IMR-90 (cell line): ENCODE data around the gene TAF6L. TPM values are rescaled to one million over a fixed set of nuclear protein-coding genes. Genes with fewer than 3 reads are reported as not detected.

Experiments used
- ATAC-seq: fragments of 200-7000 bp; cut with Tn5 transposase; 2 replicates; pipeline ENCODE4 v1.9.1; 2020; ENCODE audit warnings: low read depth, mild to moderate bottlenecking, moderate library complexity
- BruUV-seq: library from RNA; stranded (reverse); fragments of 400-500 nt; replicated peaks from 2 replicates; lab custom pipeline; 2021; lab: Mats Ljungman, UMichigan
- CTCF ChIA-PET: fragments of 300-600 bp; formaldehyde crosslinking; extraction: SDS; loops from one replicate; lab custom pipeline; 2021; ENCODE audit warnings: antibody characterized with exemption; lab: Yijun Ruan, JAX
- POLR2A ChIA-PET: fragments of 300-600 bp; sonication (Branson Sonifier 250); formaldehyde crosslinking; loops from one replicate; lab custom pipeline; 2022; ENCODE audit warnings: antibody characterized with exemption; ENCODE audit not compliant: unreplicated experiment; lab: Charles Lee
- DNase-seq: peaks from one replicate; pipeline ENCODE4 v3.0.0; 2013
- H2AFZ ChIP-seq: replicated peaks from 2 replicates; pipeline ENCODE3; 2013; ENCODE audit warnings: low read length, mild to moderate bottlenecking; ENCODE audit not compliant: poor library complexity
- H2AK5ac ChIP-seq: 2 replicates; pipeline ENCODE4 v1.6.1; 2013; ENCODE audit warnings: low read depth, low read length, inconsistent platforms
- H2AK9ac ChIP-seq: replicated peaks from 2 replicates; pipeline ENCODE3; 2013; ENCODE audit warnings: mild to moderate bottlenecking, low read depth, low read length, moderate library complexity; ENCODE audit not compliant: poor library complexity
- H2BK120ac ChIP-seq: 2 replicates; pipeline ENCODE4 v1.6.1; 2013; ENCODE audit warnings: low read depth, low read length, inconsistent platforms
- H2BK15ac ChIP-seq: 3 replicates; pipeline ENCODE4 v1.6.1; 2013; ENCODE audit warnings: low read depth, low read length, inconsistent platforms
- H2BK20ac ChIP-seq: 2 replicates; pipeline ENCODE4 v1.6.1; 2013; ENCODE audit warnings: low read depth, mild to moderate bottlenecking, inconsistent platforms, low read length, moderate library complexity
- H2BK5ac ChIP-seq: 2 replicates; pipeline ENCODE4 v1.6.1; 2013; ENCODE audit warnings: mild to moderate bottlenecking, low read depth, low read length, inconsistent platforms; ENCODE audit not compliant: poor library complexity, severe bottlenecking
- H3K14ac ChIP-seq: replicated peaks from 2 replicates; pipeline ENCODE4 v1.6.1; 2013; ENCODE audit warnings: low read depth, low read length, inconsistent platforms
- H3K18ac ChIP-seq: 2 replicates; pipeline ENCODE4 v1.6.1; 2013; ENCODE audit warnings: low read depth, low read length, control low read depth
- H3K23ac ChIP-seq: 2 replicates; pipeline ENCODE4 v1.6.1; 2013; ENCODE audit warnings: low read depth, low read length, inconsistent platforms
- H3K27ac ChIP-seq: 2 replicates; pipeline ENCODE4 v1.5.1; 2013; ENCODE audit warnings: mild to moderate bottlenecking, control low read depth, low read length; ENCODE audit not compliant: insufficient read depth
- H3K27me3 ChIP-seq: 2 replicates; pipeline ENCODE4 v1.6.1; 2013; ENCODE audit warnings: low read length; ENCODE audit not compliant: control insufficient read depth, insufficient read depth
- H3K36me3 ChIP-seq: 2 replicates; pipeline ENCODE4 v1.6.1; 2013; ENCODE audit warnings: low read length, mixed read lengths; ENCODE audit not compliant: control insufficient read depth, insufficient read depth
- H3K4ac ChIP-seq: 2 replicates; pipeline ENCODE4 v1.6.1; 2013; ENCODE audit warnings: low read depth, low read length, inconsistent platforms
- H3K4me1 ChIP-seq: 2 replicates; pipeline ENCODE4 v1.6.1; 2013; ENCODE audit warnings: low read length, mixed read lengths; ENCODE audit not compliant: control insufficient read depth, insufficient read depth
- H3K4me2 ChIP-seq: 2 replicates; pipeline ENCODE4 v1.6.1; 2013; ENCODE audit warnings: low read depth, mild to moderate bottlenecking, control low read depth, low read length, moderate library complexity
- H3K4me3 ChIP-seq: 2 replicates; pipeline ENCODE4 v1.5.1; 2013; ENCODE audit warnings: low read depth, mild to moderate bottlenecking, control low read depth, low read length, moderate library complexity; ENCODE audit not compliant: insufficient read depth
- H3K56ac ChIP-seq: 2 replicates; pipeline ENCODE4 v1.6.1; 2013; ENCODE audit warnings: low read length, inconsistent platforms; ENCODE audit not compliant: insufficient read depth; ENCODE audit errors: extremely low read depth
- H3K79me1 ChIP-seq, 2 experiments: 2 replicates each; pipeline ENCODE4 v1.6.1; 2013; ENCODE audit warnings: low read length in 2 of 2, inconsistent platforms in 1 of 2, low read depth in 1 of 2
- H3K9ac ChIP-seq: 2 replicates; pipeline ENCODE4 v1.6.1; 2013; ENCODE audit warnings: low read depth, low read length, control low read depth
- H3K9me1 ChIP-seq: 2 replicates; pipeline ENCODE4 v1.6.1; 2013; ENCODE audit warnings: low read length, inconsistent platforms; ENCODE audit not compliant: insufficient read depth
- H3K9me3 ChIP-seq: 2 replicates; pipeline ENCODE4 v1.6.1; 2013; ENCODE audit warnings: low read length; ENCODE audit not compliant: control insufficient read depth, insufficient read depth
- H4K20me1 ChIP-seq: 2 replicates; pipeline ENCODE4 v1.6.1; 2013; ENCODE audit warnings: low read length, inconsistent platforms; ENCODE audit not compliant: insufficient read depth
- H4K5ac ChIP-seq: 2 replicates; pipeline ENCODE4 v1.6.1; 2013; ENCODE audit warnings: mild to moderate bottlenecking, low read depth, low read length, control low read depth
- H4K8ac ChIP-seq, 2 experiments: 2 replicates each; pipeline ENCODE4 v1.6.1; 2013; ENCODE audit warnings: low read depth in 2 of 2, low read length in 2 of 2, control low read depth in 1 of 2, inconsistent platforms in 1 of 2
- H4K91ac ChIP-seq: 2 replicates; pipeline ENCODE4 v1.6.1; 2013; ENCODE audit warnings: low read depth, low read length, inconsistent platforms; ENCODE audit not compliant: insufficient read depth
- RCOR1 ChIP-seq: IDR thresholded peaks from 2 replicates; pipeline ENCODE4 v1.6.1; 2012; ENCODE audit warnings: mild to moderate bottlenecking, low read length, improper control_type of control experiment; ENCODE audit not compliant: insufficient replicate concordance
- WGBS, 2 experiments: methylation state at CpG; one replicate each; pipeline versions ENCODE4 v1.1.5 to v1.1.7; 2013; ENCODE audit warnings: missing lambda C conversion rate in 2 of 2; ENCODE audit not compliant: insufficient read length in 1 of 2; ENCODE audit errors: extremely low coverage in 2 of 2; 5-methylcytosine and 5-hydroxymethylcytosine counted together
- dilution Hi-C: fragments of 300-500 bp; cut with HindIII; formaldehyde crosslinking; loops from one replicate; pipeline ENCODE4 v1.14.3; 2018; ENCODE audit warnings: low sequenced_read_pairs; ENCODE audit not compliant: unreplicated experiment
- in situ Hi-C: fragments of 300-500 bp; cut with MboI; formaldehyde crosslinking; loops from 3 replicates; pipeline ENCODE4 v1.14.3; 2019; ENCODE audit warnings: low sequenced_read_pairs, inconsistent platforms, mixed read lengths
- intact Hi-C: fragments of 100-400 bp; cut with micrococcal nuclease; formaldehyde crosslinking; loops from 2 replicates; pipeline ENCODE4 v1.10.0; 2022
- polyA plus RNA-seq, 3 experiments: library from polyadenylated mRNA; depleted of rRNA; stranded (reverse); fragments of >200 nt; gene quantifications; 2 replicates each; pipeline ENCODE4 v1.2.3, GENCODE V29; 2012; ENCODE audit warnings: low replicate concordance in 1 of 3
- total RNA-seq: library from RNA; depleted of rRNA; stranded (reverse); fragments of >200 nt; gene quantifications from 2 replicates; pipeline ENCODE4 v1.2.3, GENCODE V29; 2012
- TF ChIP-seq, protein P1 (sequence below): fragments of 150-350 bp; IDR thresholded peaks from 2 replicates; pipeline ENCODE4 v1.6.1; 2016; ENCODE audit warnings: low read depth, mild to moderate bottlenecking, low read length, moderate library complexity, borderline replicate concordance
- TF ChIP-seq, protein P2 (sequence below): conservative IDR thresholded peaks from 2 replicates; pipeline ENCODE4 v1.5.1; 2012; ENCODE audit warnings: mild to moderate bottlenecking, low read depth, low read length, improper control_type of control experiment

Gene TAF6L
- total and polyA plus RNA-seq, 2 of the 4 experiments (the other 2 are of a cell fraction), result 9.5 to 13.5 TPM

DNA sequence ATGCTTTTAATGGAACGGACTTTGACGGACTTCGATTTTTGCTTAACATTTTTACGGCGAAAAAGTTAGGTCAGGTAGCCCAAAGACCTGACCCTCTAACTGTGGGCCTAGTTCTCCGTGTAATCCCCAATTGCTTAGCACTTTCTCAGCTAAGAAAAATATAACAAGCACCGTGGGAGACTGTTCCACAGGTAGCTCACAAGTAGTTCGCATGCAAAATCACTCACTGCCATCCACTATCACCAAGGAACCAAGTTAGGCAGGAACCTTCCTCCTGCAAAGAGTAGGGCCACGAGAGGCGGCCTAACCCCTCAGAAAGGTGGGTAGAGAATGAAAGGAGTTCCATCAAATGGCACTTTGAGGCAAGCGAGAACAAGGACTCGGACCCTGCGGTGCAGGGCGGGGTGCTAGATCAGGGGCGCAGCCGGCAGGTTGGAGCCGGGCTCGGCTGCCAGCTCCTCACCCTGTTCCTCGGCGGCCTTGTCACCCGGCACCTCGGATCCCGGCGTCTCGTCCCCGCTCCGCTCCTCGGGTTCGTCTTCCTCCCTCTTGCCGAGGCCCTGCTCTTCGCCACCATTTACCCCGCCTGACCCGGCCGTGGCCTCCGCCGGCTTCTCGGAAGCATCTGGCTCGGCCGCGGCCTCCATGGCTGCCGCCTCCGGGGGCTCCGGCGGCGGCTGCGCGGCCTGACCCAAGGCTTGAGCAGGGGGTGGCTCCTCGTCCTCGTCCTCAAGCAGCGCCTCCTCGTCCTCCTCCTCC lies 44.9 kb upstream of the TAF6L start (continued):
- TF ChIP-seq, protein P1, sequence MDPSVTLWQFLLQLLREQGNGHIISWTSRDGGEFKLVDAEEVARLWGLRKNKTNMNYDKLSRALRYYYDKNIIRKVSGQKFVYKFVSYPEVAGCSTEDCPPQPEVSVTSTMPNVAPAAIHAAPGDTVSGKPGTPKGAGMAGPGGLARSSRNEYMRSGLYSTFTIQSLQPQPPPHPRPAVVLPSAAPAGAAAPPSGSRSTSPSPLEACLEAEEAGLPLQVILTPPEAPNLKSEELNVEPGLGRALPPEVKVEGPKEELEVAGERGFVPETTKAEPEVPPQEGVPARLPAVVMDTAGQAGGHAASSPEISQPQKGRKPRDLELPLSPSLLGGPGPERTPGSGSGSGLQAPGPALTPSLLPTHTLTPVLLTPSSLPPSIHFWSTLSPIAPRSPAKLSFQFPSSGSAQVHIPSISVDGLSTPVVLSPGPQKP, result no peak

DNA sequence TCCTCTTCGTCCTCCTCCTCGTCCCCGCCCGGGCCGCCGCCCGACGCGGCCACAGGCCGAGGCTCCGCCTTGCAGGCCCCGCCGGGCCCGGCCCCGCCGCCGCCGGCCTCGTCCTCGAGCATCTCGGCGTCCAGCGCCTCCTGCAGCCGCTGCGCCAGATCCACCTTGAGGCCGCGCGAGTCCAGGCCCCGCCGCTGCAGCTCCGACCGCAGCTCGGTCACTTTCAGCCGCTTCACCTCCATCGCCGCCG lies 44.4 kb upstream of the TAF6L start:
- Histone ChIP-seq H3K36me3 (peaks cover 18% of the 10 kb centered on the region), H2AFZ (peak overlapping the region; percentile 92), H3K9me1 (peaks cover 4% of the 10 kb centered on the region; the same call in 1 of the 2 replicates), H3K23ac (peak overlapping the region; percentile 88; the same call in 1 of the 2 replicates), H3K79me1 (peaks cover 17 to 38% of the 10 kb centered on the region in 2 experiments), H3K27me3 (no peaks in the 10 kb centered on the region), H4K20me1 (peaks cover 46% of the 10 kb centered on the region), H3K4me3 (peak overlapping the region; percentile 85), H4K5ac (no peak overlapping the region), H3K18ac (no peak overlapping the region), H2BK120ac (no peak overlapping the region), H3K4ac (peak overlapping the region; percentile 69), H3K9me3 (no peaks in the 10 kb centered on the region), H2BK20ac (no peak overlapping the region), H3K56ac (no peak overlapping the region), H4K8ac (peak overlapping the region; percentile 39 to 98; a peak in 1 of 4 replicates), H3K4me2 (peak overlapping the region; percentile 99; the same call in 1 of the 2 replicates), H3K9ac (peak overlapping the region; percentile 87), H2BK5ac (peak overlapping the region; percentile 97), H2BK15ac (no peak overlapping the region), H3K4me1 (peaks cover 6% of the 10 kb centered on the region), H3K14ac (peak overlapping the region; percentile 82; the same call in 1 of the 2 replicates), H4K91ac (peak overlapping the region; percentile 52; the same call in 1 of the 2 replicates), H2AK5ac (peak overlapping the region; percentile 61; the same call in 1 of the 2 replicates), H2AK9ac (peak overlapping the region; percentile 76), H3K27ac (peak overlapping the region; percentile 96)
- in situ Hi-C loops, result no loop called here
- dilution Hi-C loops, result no loop called here
- DNase-seq, result no peak
- intact Hi-C loops, result loop anchor here (5.0 kb wide), 2 partner anchors 35 to 135 kb away; partner anchors contain the start of gene POLR2G
- BruUV-seq, result no TSS peak
- WGBS, 2 experiments, result no CpG with 5 or more reads among the region's 37 CpGs
- ChIA-PET POLR2A (interaction anchor here (0.8 to 1.8 kb wide), 7 partner anchors 9 to 129 kb away, joined by 3 to 7 read pairs (median 5); partner anchors contain the start of genes LBHD1, STX5, UQCC3 and ZBTB3), CTCF (no interaction called here)
- no peak for TF ChIP-seq RCOR1
- TF ChIP-seq, protein P2, sequence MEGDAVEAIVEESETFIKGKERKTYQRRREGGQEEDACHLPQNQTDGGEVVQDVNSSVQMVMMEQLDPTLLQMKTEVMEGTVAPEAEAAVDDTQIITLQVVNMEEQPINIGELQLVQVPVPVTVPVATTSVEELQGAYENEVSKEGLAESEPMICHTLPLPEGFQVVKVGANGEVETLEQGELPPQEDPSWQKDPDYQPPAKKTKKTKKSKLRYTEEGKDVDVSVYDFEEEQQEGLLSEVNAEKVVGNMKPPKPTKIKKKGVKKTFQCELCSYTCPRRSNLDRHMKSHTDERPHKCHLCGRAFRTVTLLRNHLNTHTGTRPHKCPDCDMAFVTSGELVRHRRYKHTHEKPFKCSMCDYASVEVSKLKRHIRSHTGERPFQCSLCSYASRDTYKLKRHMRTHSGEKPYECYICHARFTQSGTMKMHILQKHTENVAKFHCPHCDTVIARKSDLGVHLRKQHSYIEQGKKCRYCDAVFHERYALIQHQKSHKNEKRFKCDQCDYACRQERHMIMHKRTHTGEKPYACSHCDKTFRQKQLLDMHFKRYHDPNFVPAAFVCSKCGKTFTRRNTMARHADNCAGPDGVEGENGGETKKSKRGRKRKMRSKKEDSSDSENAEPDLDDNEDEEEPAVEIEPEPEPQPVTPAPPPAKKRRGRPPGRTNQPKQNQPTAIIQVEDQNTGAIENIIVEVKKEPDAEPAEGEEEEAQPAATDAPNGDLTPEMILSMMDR, result 0 out of 2 replicates have a peak, but pooled peaks have one; percentile 5
- peak; percentile 8 for ATAC-seq
